ENCODE data around the gene KCTD8.

DNA sequence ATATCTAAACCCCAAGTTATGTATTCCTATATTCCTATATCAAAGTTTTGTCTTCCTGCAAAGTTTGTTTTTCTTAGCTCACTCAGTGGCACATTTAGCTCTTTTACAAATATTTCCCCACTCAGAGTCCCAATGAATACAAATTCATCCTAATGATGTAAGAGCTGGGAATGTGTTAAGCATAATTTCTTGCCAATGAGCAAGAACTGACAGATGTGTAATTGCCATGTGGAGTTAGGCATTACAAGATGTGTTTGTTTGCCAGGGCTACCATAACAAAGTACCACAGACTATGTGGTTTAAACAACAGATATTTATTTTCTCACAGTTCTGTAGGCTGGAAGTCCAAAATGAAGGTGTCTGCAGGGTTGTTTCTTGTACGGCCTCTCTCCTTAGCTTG lies 302.1 kb downstream of the KCTD8 start:
- TF ChIP-seq, protein P1, sequence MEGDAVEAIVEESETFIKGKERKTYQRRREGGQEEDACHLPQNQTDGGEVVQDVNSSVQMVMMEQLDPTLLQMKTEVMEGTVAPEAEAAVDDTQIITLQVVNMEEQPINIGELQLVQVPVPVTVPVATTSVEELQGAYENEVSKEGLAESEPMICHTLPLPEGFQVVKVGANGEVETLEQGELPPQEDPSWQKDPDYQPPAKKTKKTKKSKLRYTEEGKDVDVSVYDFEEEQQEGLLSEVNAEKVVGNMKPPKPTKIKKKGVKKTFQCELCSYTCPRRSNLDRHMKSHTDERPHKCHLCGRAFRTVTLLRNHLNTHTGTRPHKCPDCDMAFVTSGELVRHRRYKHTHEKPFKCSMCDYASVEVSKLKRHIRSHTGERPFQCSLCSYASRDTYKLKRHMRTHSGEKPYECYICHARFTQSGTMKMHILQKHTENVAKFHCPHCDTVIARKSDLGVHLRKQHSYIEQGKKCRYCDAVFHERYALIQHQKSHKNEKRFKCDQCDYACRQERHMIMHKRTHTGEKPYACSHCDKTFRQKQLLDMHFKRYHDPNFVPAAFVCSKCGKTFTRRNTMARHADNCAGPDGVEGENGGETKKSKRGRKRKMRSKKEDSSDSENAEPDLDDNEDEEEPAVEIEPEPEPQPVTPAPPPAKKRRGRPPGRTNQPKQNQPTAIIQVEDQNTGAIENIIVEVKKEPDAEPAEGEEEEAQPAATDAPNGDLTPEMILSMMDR (IDR thresholded peaks at IDR 0.05) = no peak
- TF ChIP-seq POLR2A (IDR thresholded peaks at IDR 0.05) = no peak
